ENCODE results near the gene C4orf36.

- no peak for TF ChIP-seq CTCF (IDR thresholded peaks at IDR 0.05; ENCODE audit: low read length)
- TF ChIP-seq EZH2 (optimal IDR thresholded peaks at IDR 0.05; ENCODE audit: low read depth, low read length): no peak
- no peak for TF ChIP-seq EZH2phosphoT487 (IDR thresholded peaks at IDR 0.05; ENCODE audit: low read length)
These were observed 34.7 kb downstream of the C4orf36 start for GRCh38 chr4:86857341-86858052.

Measured in MM.1S (cell line).